ENCODE results near the gene FAM20C. TPM values are rescaled to one million over a fixed set of nuclear protein-coding genes. Genes with fewer than 3 reads are reported as not detected.
A peak's percentile ranks its signal among the peaks of the same experiment; 100 is the strongest.

FAM20C gene
- total and polyA plus RNA-seq, 4 donors = 17.3 to 86.9 (median 45.9) TPM

DNA sequence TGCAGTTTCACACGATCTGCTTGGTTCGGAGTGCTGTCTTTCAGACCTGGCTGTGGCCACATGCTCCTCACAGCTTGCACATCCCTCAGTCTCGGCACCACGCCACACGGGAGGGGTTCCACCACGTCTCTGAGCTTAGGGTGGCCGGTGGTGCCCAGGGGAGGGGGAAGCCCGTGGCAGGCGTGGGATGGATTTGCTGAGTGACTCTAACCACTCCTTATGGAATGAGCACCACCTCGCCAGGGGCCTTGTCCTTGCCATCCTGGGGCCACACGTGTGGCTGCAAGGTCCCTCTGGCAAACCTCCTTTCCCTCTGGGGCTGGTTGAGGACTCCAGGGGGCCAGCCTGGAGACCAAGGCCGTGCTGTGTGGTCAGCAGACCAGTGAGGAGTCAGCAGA lies 29.1 kb upstream of the FAM20C start:
- H3K4me1 ChIP-seq (ENCODE audit: control insufficient read depth in 5 of 5, insufficient read depth in 5 of 5, low read length in 5 of 5) = peaks cover 0 to 60% (median 27%) of the 10 kb centered on the region in 5 donors
- H3K9me3 ChIP-seq (ENCODE audit: control insufficient read depth in 4 of 4, insufficient read depth in 3 of 4, low read length in 3 of 4) = no peaks in the 10 kb centered on the region
- no peak overlapping the region for H3K27ac ChIP-seq (ENCODE audit: low read depth in 1 of 2, low read length in 1 of 2)
- 86 to 92% methylated on average over 12 of the region's 12 CpGs for WGBS, 2 donors
- DNase-seq = no peak
- no peak overlapping the region for H3K4me3 ChIP-seq
- TF ChIP-seq, protein P1, sequence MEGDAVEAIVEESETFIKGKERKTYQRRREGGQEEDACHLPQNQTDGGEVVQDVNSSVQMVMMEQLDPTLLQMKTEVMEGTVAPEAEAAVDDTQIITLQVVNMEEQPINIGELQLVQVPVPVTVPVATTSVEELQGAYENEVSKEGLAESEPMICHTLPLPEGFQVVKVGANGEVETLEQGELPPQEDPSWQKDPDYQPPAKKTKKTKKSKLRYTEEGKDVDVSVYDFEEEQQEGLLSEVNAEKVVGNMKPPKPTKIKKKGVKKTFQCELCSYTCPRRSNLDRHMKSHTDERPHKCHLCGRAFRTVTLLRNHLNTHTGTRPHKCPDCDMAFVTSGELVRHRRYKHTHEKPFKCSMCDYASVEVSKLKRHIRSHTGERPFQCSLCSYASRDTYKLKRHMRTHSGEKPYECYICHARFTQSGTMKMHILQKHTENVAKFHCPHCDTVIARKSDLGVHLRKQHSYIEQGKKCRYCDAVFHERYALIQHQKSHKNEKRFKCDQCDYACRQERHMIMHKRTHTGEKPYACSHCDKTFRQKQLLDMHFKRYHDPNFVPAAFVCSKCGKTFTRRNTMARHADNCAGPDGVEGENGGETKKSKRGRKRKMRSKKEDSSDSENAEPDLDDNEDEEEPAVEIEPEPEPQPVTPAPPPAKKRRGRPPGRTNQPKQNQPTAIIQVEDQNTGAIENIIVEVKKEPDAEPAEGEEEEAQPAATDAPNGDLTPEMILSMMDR (IDR thresholded peaks at IDR 0.05; ENCODE audit: control extremely low read depth, extremely low read depth) = no peak
- no peaks in the 10 kb centered on the region for H3K36me3 ChIP-seq (ENCODE audit: control insufficient read depth in 4 of 4, insufficient read depth in 4 of 4, low read length in 4 of 4)
- no peak for ATAC-seq (ENCODE audit: insufficient read depth, low FRiP score)
- no peak overlapping the region for H3K9ac ChIP-seq (ENCODE audit: insufficient read depth in 1 of 2, low read length in 2 of 2)
- no peaks in the 10 kb centered on the region for H3K27me3 ChIP-seq (ENCODE audit: control insufficient read depth in 3 of 3, insufficient read depth in 3 of 3, low read length in 2 of 3)

DNA sequence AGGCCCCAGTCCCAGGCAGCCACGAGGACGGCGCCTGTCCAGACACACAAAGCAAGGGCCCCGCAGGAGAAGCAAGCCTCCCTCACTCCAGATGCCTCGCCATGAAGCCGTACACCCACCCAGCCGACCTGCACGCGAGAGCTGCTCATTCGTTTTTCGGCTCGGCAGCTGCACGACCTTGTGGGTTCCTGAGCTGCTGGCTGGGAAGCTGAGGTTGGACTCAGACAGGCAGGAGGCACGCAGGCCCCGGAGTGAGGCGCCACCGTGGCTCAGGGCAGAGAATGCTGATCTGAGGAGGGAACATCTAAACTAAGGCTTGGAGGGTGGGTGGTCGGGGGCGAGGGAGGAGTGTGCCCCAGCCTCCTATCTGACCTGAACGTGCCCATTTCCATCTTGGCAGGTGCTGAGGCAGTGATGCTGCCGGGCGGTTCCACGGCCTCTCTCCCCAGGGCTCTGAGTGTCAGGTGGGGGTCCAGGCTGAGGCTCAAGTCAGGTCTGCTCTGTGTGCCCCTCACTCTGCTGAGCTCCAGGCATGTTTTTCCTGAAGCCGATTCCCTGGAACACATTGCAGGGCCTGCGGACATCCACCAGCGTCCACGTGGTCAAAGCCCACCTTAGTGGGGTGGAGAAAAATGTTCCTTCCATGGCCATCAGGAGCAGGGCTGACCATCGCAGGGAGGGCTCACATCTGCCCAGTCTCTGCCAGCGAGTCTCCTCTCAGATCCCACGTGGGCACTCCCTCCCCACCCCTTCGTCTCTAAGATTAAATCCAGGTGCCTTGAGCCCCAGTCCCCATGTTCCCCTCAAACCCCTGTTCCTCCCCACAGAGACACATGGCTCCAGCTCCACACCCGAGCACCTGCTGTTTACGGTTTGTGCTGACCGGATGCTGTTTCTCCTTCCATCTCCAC lies 28.1 kb upstream of the FAM20C start:
- H3K4me1 ChIP-seq (ENCODE audit: control insufficient read depth in 5 of 5, insufficient read depth in 5 of 5, low read length in 5 of 5) = peaks cover 0 to 60% (median 23%) of the 10 kb centered on the region in 5 donors
- no peak for ATAC-seq (ENCODE audit: insufficient read depth, low FRiP score)
- no peak overlapping the region for H3K9ac ChIP-seq (ENCODE audit: insufficient read depth in 1 of 2, low read length in 2 of 2)
- no peaks in the 10 kb centered on the region for H3K27me3 ChIP-seq (ENCODE audit: control insufficient read depth in 3 of 3, insufficient read depth in 3 of 3, low read length in 2 of 3)
- TF ChIP-seq, protein P1 (IDR thresholded peaks at IDR 0.05; ENCODE audit: control extremely low read depth, extremely low read depth) = no peak
- H3K4me3 ChIP-seq = no peak overlapping the region
- no peak overlapping the region for H3K27ac ChIP-seq (ENCODE audit: low read depth in 1 of 2, low read length in 1 of 2)
- no peaks in the 10 kb centered on the region for H3K36me3 ChIP-seq (ENCODE audit: control insufficient read depth in 4 of 4, insufficient read depth in 4 of 4, low read length in 4 of 4)
- 77 to 78% methylated on average over 34 of the region's 34 CpGs for whole genome bisulfite sequencing, 2 donors
- DNase-seq = no peak
- H3K9me3 ChIP-seq (ENCODE audit: control insufficient read depth in 4 of 4, insufficient read depth in 3 of 4, low read length in 3 of 4) = no peaks in the 10 kb centered on the region

DNA sequence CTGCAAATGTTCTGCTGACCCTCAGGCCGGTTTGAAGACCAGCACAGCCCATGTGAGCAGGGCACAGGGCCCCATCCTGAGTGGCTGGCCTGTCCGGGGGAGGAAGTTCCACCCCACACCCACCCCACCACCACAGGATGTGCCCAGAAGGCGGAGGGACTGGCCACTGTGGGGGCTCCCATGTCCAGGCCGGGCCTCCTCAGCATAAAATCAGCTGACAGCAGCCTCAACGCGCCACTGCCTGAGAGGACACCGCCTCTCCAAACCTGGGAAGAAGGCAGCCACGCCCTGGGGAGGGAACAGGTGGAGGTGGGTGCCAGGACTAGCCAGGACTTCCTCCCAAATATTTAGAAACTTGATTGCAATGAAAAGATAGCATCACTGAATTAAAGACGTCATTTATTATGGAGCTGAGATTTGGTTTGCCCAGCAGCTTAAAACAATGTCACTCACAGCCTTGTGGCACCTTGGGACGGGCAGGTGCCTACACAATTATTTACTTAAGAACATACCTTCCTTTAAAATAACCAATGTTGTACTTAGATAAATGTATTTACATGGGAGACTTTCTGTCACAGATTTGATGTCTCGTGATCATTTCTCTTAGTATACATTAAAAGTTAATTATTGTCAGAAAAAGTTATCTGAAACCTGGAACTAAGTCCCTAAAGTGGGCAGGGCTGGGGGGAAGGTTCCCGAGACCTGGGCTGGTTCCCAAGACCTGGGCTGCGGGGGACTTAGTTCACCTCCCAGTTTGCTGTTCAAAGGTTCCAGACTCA lies 27.3 kb upstream of the FAM20C start:
- H3K27ac ChIP-seq (ENCODE audit: low read depth in 1 of 2, low read length in 1 of 2) = no peak overlapping the region
- H3K36me3 ChIP-seq (ENCODE audit: control insufficient read depth in 4 of 4, insufficient read depth in 4 of 4, low read length in 4 of 4) = no peaks in the 10 kb centered on the region
- ATAC-seq (ENCODE audit: insufficient read depth, low FRiP score) (no peak), DNase-seq (peak in 2 of 3 donors; percentile 36 to 61)
- no peak overlapping the region for H3K9ac ChIP-seq (ENCODE audit: insufficient read depth in 1 of 2, low read length in 2 of 2)
- no peaks in the 10 kb centered on the region for H3K9me3 ChIP-seq (ENCODE audit: control insufficient read depth in 4 of 4, insufficient read depth in 3 of 4, low read length in 3 of 4)
- TF ChIP-seq, protein P1 (IDR thresholded peaks at IDR 0.05; ENCODE audit: control extremely low read depth, extremely low read depth) = no peak
- 57 to 63% methylated on average over 13 of the region's 13 CpGs for WGBS, 2 donors
- no peaks in the 10 kb centered on the region for H3K27me3 ChIP-seq (ENCODE audit: control insufficient read depth in 3 of 3, insufficient read depth in 3 of 3, low read length in 2 of 3)
- peaks cover 0 to 60% (median 23%) of the 10 kb centered on the region in 5 donors for H3K4me1 ChIP-seq (ENCODE audit: control insufficient read depth in 5 of 5, insufficient read depth in 5 of 5, low read length in 5 of 5)
- H3K4me3 ChIP-seq = no peak overlapping the region
